Gastrocnemius medialis (tissue), 4 donors: Measurements from ENCODE around the gene DCT.

Experiments used
- POLR2A ChIP-seq, 2 donors: fragments of 450-650 bp; IDR thresholded peaks; one replicate each; pipeline ENCODE4 v1.6.1; 2017; ENCODE audit warnings: antibody characterized with exemption in 2 of 2, mild to moderate bottlenecking in 2 of 2, moderate library complexity in 2 of 2
- TF ChIP-seq, protein P1 (sequence below), 5 experiments: fragments of 450-650 bp in 3 of 5; fragments of 200-600 bp in 2 of 5; sonication (generic) in 2 of 5; IDR thresholded peaks in 4 of 5; conservative IDR thresholded peaks in 1 of 5; 1 replicate in 4 of 5; 2 replicates in 1 of 5; pipeline ENCODE4 v1.5.1; 2016 to 2019; ENCODE audit warnings: antibody characterized with exemption in 5 of 5, mild to moderate bottlenecking in 3 of 5, moderate library complexity in 3 of 5

DNA sequence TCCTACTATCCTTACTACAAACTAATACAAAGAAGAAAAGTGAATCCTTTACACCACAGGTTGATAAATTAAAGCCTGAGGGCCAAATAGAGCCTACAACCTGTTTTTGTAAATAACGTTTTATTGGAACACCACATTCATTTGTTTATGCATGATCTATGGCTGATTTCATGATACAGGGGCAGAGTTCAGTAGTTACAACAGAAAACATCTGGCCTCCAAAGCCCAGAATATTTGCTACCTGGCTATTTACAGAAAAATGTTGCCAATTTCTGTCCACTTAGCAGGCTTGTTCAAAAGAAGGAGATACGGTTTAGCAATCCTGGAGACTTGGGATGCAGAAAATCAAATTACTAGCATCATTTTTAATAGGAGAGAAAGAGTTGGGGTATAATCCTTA lies 24.1 kb downstream of the DCT start:
- TF ChIP-seq, protein P1, sequence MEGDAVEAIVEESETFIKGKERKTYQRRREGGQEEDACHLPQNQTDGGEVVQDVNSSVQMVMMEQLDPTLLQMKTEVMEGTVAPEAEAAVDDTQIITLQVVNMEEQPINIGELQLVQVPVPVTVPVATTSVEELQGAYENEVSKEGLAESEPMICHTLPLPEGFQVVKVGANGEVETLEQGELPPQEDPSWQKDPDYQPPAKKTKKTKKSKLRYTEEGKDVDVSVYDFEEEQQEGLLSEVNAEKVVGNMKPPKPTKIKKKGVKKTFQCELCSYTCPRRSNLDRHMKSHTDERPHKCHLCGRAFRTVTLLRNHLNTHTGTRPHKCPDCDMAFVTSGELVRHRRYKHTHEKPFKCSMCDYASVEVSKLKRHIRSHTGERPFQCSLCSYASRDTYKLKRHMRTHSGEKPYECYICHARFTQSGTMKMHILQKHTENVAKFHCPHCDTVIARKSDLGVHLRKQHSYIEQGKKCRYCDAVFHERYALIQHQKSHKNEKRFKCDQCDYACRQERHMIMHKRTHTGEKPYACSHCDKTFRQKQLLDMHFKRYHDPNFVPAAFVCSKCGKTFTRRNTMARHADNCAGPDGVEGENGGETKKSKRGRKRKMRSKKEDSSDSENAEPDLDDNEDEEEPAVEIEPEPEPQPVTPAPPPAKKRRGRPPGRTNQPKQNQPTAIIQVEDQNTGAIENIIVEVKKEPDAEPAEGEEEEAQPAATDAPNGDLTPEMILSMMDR (IDR thresholded peaks at IDR 0.05 in 4 of 5, conservative IDR thresholded peaks at IDR 0.05 in 1 of 5): no peak
- TF ChIP-seq POLR2A (IDR thresholded peaks at IDR 0.05): no peak
